HG02610 (cell line): ENCODE results near the gene ROR2.

Experiments
- ATAC-seq: cut with Tn5 transposase; IDR thresholded peaks from one replicate; pipeline ENCODE4 v1.9.1; 2021; ENCODE audit warnings: mild to moderate bottlenecking, moderate library complexity; ENCODE audit not compliant: unreplicated experiment

The ROR2 gene

GRCh38 chr9:91693226-91693625 is 256.8 kb downstream of the ROR2 start:
- ATAC-seq = no peak

- no peak for ATAC-seq
Observed at GRCh38 chr9:91690540-91691249, 259.3 kb downstream of the ROR2 start.

- no peak for ATAC-seq
Observed at GRCh38 chr9:91689006-91689405, 261.0 kb downstream of the ROR2 start.

GRCh38 chr9:91683269-91683668 is 266.8 kb downstream of the ROR2 start:
- ATAC-seq = no peak

- ATAC-seq = no peak
Observed at GRCh38 chr9:91682806-91683205, 267.2 kb downstream of the ROR2 start.

GRCh38 chr9:91681461-91682305 is 268.3 kb downstream of the ROR2 start:
- ATAC-seq = no peak

GRCh38 chr9:91680998-91681397 is 269.0 kb downstream of the ROR2 start:
- no peak for ATAC-seq

- no peak for ATAC-seq
Observed at GRCh38 chr9:91680106-91680505, 269.9 kb downstream of the ROR2 start.

GRCh38 chr9:91678807-91679580 is 271.0 kb downstream of the ROR2 start:
- ATAC-seq = no peak

GRCh38 chr9:91677822-91678436 is 272.1 kb downstream of the ROR2 start:
- no peak for ATAC-seq

- no peak for ATAC-seq
Observed at GRCh38 chr9:91677331-91677730, 272.7 kb downstream of the ROR2 start.

GRCh38 chr9:91676046-91676445 is 274.0 kb downstream of the ROR2 start:
- no peak for ATAC-seq

- no peak for ATAC-seq
Observed at GRCh38 chr9:91664663-91665062, 285.4 kb downstream of the ROR2 start.

- ATAC-seq = no peak
Observed at GRCh38 chr9:91663858-91664257, 286.2 kb downstream of the ROR2 start.

- no peak for ATAC-seq
Observed at GRCh38 chr9:91661451-91661850, 288.6 kb downstream of the ROR2 start.

- ATAC-seq = no peak
Observed at GRCh38 chr9:91660521-91660920, 289.5 kb downstream of the ROR2 start.

GRCh38 chr9:91659529-91660495 is 290.2 kb downstream of the ROR2 start:
- ATAC-seq = peak; percentile 56

GRCh38 chr9:91658513-91659105 is 291.4 kb downstream of the ROR2 start:
- ATAC-seq = no peak

- ATAC-seq = no peak
Observed at GRCh38 chr9:91657501-91657900, 292.5 kb downstream of the ROR2 start.

- no peak for ATAC-seq
Observed at GRCh38 chr9:91655658-91656057, 294.4 kb downstream of the ROR2 start.
